Hematopoietic multipotent progenitor cell (in vitro differentiated cells): Measurements from ENCODE around the gene NEO1. TPM values are rescaled to one million over a fixed set of nuclear protein-coding genes. Genes with fewer than 3 reads are reported as not detected.
A peak's percentile ranks its signal among the peaks of the same experiment; 100 is the strongest.

Experiments used
- DNase-seq, 3 donors: peaks; one replicate each; pipeline ENCODE4 v3.0.0-alpha.2; 2011 to 2015; ENCODE audit warnings: low read depth in 2 of 3, low spot score in 2 of 3
- total RNA-seq: library from RNA; depleted of rRNA; stranded (reverse); fragments of >200 nt; gene quantifications from one replicate; pipeline ENCODE4 v1.2.3, GENCODE V29; 2012

Gene NEO1, protein sequence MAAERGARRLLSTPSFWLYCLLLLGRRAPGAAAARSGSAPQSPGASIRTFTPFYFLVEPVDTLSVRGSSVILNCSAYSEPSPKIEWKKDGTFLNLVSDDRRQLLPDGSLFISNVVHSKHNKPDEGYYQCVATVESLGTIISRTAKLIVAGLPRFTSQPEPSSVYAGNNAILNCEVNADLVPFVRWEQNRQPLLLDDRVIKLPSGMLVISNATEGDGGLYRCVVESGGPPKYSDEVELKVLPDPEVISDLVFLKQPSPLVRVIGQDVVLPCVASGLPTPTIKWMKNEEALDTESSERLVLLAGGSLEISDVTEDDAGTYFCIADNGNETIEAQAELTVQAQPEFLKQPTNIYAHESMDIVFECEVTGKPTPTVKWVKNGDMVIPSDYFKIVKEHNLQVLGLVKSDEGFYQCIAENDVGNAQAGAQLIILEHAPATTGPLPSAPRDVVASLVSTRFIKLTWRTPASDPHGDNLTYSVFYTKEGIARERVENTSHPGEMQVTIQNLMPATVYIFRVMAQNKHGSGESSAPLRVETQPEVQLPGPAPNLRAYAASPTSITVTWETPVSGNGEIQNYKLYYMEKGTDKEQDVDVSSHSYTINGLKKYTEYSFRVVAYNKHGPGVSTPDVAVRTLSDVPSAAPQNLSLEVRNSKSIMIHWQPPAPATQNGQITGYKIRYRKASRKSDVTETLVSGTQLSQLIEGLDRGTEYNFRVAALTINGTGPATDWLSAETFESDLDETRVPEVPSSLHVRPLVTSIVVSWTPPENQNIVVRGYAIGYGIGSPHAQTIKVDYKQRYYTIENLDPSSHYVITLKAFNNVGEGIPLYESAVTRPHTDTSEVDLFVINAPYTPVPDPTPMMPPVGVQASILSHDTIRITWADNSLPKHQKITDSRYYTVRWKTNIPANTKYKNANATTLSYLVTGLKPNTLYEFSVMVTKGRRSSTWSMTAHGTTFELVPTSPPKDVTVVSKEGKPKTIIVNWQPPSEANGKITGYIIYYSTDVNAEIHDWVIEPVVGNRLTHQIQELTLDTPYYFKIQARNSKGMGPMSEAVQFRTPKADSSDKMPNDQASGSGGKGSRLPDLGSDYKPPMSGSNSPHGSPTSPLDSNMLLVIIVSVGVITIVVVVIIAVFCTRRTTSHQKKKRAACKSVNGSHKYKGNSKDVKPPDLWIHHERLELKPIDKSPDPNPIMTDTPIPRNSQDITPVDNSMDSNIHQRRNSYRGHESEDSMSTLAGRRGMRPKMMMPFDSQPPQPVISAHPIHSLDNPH (N-terminal part only)
- 0.27 TPM for total RNA-seq

DNA sequence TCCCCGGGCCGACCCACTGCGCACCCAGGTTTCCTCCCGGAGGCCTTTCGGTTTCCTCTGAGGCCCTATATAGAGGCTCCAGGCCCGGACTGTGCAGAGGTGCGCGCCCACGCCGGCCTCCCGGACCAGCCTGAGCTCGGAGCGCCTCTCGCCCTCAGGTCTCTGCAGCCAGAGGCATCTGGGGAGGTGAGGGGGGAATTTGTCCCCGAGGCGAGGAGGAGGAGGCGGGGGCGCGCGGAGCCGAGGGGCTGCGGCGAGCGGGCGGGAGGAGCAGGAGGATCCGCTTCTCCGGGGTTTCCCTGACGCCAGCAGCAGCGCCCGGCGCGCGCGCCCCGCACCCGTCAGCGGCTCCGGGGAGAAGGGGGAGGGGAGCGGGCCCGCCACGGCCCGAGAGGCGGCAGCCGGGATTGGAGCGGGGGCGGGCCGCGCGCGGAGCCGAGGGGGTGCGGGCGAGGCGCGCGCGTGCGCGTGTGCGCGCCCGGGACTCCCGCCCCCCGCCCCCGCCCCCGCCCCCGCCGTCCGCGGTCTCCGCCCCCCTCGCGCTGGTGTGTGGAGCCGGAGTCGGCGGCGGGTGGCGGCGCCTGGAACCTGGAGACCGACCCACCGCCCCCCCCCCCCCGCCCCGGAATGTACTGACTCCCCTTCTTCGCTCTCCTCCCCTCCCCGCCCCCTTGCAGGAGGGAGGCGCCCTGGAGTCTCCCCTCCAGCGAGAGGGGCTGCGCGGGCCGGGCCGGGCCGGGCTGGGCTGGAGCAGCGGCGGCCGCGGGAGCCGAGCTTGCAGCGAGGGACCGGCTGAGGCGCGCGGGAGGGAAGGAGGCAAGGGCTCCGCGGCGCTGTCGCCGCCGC lies at the start of gene NEO1:
Gene NEO1 (plus strand): TSS at position 657 of the 846 bp plus-strand sequence. CDS start 213 bp downstream, outside the sequence.
- DNase-seq = peak; percentile 58 to 67 (median 60)

DNA sequence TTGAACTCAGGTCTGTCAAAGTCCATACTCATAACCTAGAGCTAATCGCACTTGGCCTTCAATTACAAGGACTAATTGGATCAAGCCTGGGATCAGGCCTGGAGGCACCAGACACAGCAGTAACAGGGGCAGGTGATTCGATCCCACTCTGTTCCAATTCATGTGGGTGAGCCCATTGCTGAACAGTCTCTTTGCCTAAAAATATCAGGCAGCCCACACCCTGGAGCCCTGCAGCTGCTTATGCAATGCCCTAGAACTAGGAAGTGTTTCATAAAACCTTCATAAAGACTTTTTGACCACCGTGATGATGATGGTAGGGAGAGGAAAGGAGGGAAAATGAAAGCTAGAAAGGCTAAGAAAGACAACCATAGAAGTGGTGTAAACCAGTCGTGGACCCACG lies 47.8 kb upstream of the NEO1 start:
- no peak for DNase-seq

- DNase-seq = no peak
Observed at GRCh38 chr15:73005032-73005431, 47.2 kb upstream of the NEO1 start.

- no peak for DNase-seq
Observed at GRCh38 chr15:73005446-73005845, 46.8 kb upstream of the NEO1 start.

DNA sequence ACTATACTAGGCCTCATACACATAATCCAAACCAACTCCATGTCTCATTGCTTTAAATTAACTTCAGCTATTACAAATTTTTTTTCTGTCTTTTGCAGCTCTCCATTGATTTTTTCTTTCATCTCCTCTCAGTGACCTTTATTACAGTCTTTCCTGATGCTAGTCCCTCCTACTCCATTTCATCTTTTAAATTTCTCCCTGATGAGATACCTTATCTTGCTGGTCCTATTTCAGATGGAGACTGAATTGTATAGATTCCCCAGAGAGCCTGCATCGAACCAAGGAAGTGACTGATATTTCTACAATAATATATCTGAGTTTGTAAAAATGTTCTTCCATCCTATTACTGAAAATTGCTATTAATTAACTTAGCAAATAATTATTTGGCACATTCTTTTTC lies 45.7 kb upstream of the NEO1 start:
- no peak for DNase-seq

GRCh38 chr15:73009066-73010056 lies 42.9 kb upstream of the NEO1 start:
- DNase-seq = no peak

DNA sequence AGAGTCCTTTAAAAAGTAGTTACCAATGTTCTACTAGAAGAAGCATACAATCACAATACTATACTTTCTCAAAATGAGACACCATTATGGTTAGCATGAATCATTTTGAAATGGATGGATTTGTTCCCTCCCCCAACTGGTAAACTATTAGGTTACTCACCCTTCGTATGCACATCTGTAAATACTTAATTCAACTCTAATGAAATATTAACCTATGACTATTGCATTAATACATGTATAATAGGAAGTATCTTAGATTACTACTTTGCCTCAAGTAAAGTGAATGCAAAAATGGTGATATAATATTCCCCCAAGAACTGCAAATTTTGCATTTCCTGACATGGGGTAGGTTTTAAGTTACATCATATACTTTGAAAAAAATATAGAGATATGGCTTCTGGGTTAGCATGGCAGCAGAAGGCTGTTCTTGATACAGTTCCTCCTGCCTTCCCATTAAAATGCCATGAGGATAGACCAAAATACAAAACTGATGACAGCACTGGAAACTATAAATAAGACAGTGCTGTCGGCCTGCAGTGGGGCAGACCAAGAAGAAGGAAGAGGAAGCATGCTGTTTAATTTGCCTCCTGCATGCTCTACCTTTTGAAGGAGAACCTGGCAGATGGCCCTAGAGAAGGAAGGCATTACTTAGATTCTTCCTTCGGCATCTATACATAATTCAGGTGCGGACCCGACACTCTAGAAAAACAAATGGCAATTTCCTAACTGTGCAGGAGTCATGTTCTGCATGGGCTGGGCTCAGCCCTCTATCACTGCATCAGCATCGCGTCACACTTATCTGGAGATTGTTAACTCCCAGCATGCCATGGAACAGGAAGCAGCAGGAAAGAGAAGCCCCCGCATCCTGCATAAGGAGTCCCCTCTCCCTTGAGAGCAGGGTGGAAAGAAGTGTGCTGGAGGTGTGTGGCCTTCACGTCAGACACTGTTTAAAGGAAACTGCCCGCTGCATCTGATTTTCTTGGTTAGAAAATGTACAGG lies 41.8 kb upstream of the NEO1 start:
- no peak for DNase-seq

DNA sequence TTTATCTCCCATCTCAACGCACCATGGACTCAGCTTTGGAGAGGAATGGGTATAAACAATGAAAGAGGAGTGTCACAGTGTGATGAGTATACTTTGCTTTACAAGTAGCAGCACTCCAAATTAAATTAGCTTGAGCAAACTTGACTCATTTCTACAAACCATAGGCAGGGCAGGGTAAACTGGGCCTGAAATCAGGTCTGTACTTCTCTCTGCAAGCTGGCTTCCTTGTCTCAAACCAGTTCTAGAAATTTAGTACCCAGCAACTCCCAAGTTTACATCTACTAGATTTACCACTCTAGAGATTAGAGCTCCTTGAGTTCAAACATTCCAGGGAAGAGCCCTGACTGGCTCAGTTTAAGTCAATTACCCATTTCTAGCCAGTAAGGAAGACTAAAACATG lies 37.4 kb upstream of the NEO1 start:
- DNase-seq = no peak

- DNase-seq = no peak
Observed at GRCh38 chr15:73015493-73015892, 36.8 kb upstream of the NEO1 start.

DNA sequence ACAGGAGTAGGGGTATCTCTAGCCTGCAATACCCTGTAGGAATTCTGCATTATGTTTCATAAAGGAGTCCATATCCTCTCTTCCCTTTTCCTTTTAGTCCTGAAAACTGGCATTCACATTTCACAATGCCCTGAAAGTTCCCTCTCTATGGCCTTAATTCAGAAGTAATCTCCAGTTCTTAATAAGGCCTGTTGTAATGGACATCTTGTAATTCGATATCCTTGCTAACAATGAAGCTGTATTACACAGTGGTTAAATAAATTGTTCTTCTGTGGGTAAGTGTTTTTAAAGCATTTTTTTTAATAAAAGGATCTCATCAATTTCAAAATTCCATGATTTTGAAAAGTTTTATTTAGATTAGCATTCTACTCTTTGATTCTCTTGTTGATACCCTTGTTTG lies 34.3 kb upstream of the NEO1 start:
- no peak for DNase-seq

- DNase-seq = no peak
Observed at GRCh38 chr15:73019154-73019553, 33.1 kb upstream of the NEO1 start.

GRCh38 chr15:73019601-73020146 lies 32.6 kb upstream of the NEO1 start:
- no peak for DNase-seq

DNA sequence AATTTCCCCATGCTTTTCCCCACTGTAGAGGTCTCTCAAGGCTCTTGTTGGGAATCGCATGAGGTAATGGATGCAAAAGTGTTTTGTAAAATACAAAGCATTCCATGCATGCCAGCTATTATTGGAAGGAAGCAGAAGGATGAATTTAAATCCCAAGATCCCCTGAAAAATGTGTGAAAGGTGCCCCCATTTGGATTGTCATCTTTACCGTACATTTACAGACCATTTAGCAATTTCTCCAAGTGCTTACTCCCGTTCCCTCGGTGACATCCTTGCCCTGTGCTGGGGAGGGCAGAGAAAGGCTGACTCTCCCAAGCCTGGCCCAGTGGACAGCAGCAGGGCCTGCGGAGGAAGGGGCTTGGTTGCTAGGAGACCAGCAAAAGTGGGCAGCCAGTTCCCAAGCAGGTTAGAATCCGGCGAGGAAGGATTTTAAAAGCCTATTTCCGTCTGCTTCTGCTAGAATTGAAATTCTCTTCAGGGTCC lies 31.1 kb upstream of the NEO1 start:
- no peak for DNase-seq

GRCh38 chr15:73022161-73022560 lies 30.1 kb upstream of the NEO1 start:
- no peak for DNase-seq

DNA sequence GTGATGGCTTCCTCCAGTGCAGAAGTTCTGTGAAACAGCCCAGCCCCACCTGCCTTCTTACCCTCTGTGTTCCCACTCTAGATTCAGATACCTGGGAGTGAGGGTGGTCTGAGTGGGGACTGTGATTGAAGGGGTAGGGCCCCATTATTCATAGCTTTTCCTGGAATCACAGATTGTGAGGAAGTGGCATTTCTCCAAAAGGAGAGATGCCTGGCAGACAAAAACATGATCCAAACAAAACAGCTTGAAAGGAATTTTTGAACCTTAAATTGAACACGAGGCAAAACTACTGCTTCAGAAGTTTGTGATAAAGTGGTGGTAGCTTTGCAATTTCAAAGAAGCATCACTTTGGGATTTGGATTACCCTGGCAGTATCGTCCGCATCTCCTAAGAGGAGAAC lies 29.2 kb upstream of the NEO1 start:
- no peak for DNase-seq

GRCh38 chr15:73024168-73024567 lies 28.1 kb upstream of the NEO1 start:
- no peak for DNase-seq

GRCh38 chr15:73026511-73027054 lies 25.7 kb upstream of the NEO1 start:
- DNase-seq = no peak
